Neural cell (in vitro differentiated cells): Measurements from ENCODE around the gene PTTG1IP. TPM values are rescaled to one million over a fixed set of nuclear protein-coding genes. Genes with fewer than 3 reads are reported as not detected.

ENCODE experiments used
- H2AFZ ChIP-seq: fragments of 200-600, 300-800 bp; sonication (generic), shearing (Covaris generic); 2 replicates; pipeline ENCODE4 v1.6.0; 2014; ENCODE audit warnings: low read depth, mild to moderate bottlenecking, antibody characterized with exemption, low read length, moderate library complexity
- H3F3A ChIP-seq: fragments of 200-600 bp; shearing (Covaris generic); 2 replicates; pipeline ENCODE4 v1.6.1; 2016; ENCODE audit warnings: mild to moderate bottlenecking, moderate library complexity, mixed read lengths, antibody characterized with exemption, low read length; ENCODE audit not compliant: insufficient read depth, poor library complexity, severe bottlenecking
- H3K27ac ChIP-seq: fragments of 200-600, 300-800 bp; sonication (generic), shearing (Covaris generic); 2 replicates; pipeline ENCODE4 v1.5.1; 2014; ENCODE audit warnings: mild to moderate bottlenecking, low read length, moderate library complexity
- H3K27me3 ChIP-seq: fragments of 300-800, 200-600 bp; sonication (generic), shearing (Covaris generic); 2 replicates; pipeline ENCODE4 v1.6.0; 2014; ENCODE audit warnings: mild to moderate bottlenecking, low read depth, low read length, moderate library complexity; ENCODE audit not compliant: insufficient read depth
- H3K36me3 ChIP-seq: fragments of 300-800, 200-600 bp; sonication (generic), shearing (Covaris generic); 2 replicates; pipeline ENCODE4 v1.5.1; 2014; ENCODE audit warnings: mild to moderate bottlenecking, antibody characterized with exemption, low read length, moderate library complexity; ENCODE audit not compliant: insufficient read depth
- H3K4me2 ChIP-seq: fragments of 300-800, 200-600 bp; sonication (generic), shearing (Covaris generic); 2 replicates; pipeline ENCODE4 v1.6.0; 2014; ENCODE audit warnings: mild to moderate bottlenecking, low read length
- H3K4me3 ChIP-seq: fragments of 300-800, 200-600 bp; sonication (generic), shearing (Covaris generic); 2 replicates; pipeline ENCODE4 v1.5.1; 2014; ENCODE audit warnings: mild to moderate bottlenecking, low read length, moderate library complexity
- H3K79me2 ChIP-seq: fragments of 200-600 bp; shearing (Covaris generic); replicated peaks from 2 replicates; pipeline ENCODE4 v1.6.0; 2014; ENCODE audit warnings: mild to moderate bottlenecking, low read length, moderate library complexity; ENCODE audit not compliant: insufficient read depth
- H3K9ac ChIP-seq: fragments of 300-800, 200-600 bp; sonication (generic), shearing (Covaris generic); 2 replicates; pipeline ENCODE4 v1.6.1; 2016; ENCODE audit warnings: mild to moderate bottlenecking, low read length, mixed read lengths
- H3K9me2 ChIP-seq: fragments of 200-600 bp; shearing (Covaris generic); 2 replicates; pipeline ENCODE4 v1.6.1; 2016; ENCODE audit warnings: mild to moderate bottlenecking, low read length, mixed read lengths; ENCODE audit not compliant: insufficient read depth
- H3K9me3 ChIP-seq: fragments of 200-600, 300-800 bp; sonication (generic), shearing (Covaris generic); 2 replicates; pipeline ENCODE4 v1.6.1; 2016; ENCODE audit warnings: mild to moderate bottlenecking, mixed run types, low read length, moderate library complexity, mixed read lengths
- H4K20me1 ChIP-seq: fragments of 200-600 bp; shearing (Covaris generic); 2 replicates; pipeline ENCODE4 v1.6.1; 2016; ENCODE audit warnings: mild to moderate bottlenecking, mixed run types; ENCODE audit not compliant: insufficient read depth
- CTCF ChIP-seq: fragments of 450-650 bp; IDR thresholded peaks from 2 replicates; pipeline ENCODE4 v1.5.1; 2014; ENCODE audit warnings: antibody characterized with exemption, mild to moderate bottlenecking, moderate library complexity; ENCODE audit not compliant: poor library complexity, severe bottlenecking
- EP300 ChIP-seq: fragments of 450-650 bp; conservative IDR thresholded peaks from 2 replicates; pipeline ENCODE4 v1.6.1; 2014; ENCODE audit warnings: antibody characterized with exemption, mild to moderate bottlenecking, moderate library complexity; ENCODE audit not compliant: poor library complexity, severe bottlenecking
- EZH2 ChIP-seq: fragments of 200-600, 300-800 bp; shearing (Covaris generic), sonication (generic); IDR thresholded peaks from 2 replicates; pipeline ENCODE4 v1.6.1; 2014; ENCODE audit warnings: antibody characterized with exemption, low read length, borderline replicate concordance, mild to moderate bottlenecking; ENCODE audit not compliant: insufficient read depth, poor library complexity, severe bottlenecking
- MXI1 ChIP-seq: fragments of 450-650 bp; conservative IDR thresholded peaks from 2 replicates; pipeline ENCODE4 v1.6.1; 2014; ENCODE audit warnings: antibody characterized with exemption, mild to moderate bottlenecking; ENCODE audit not compliant: poor library complexity, severe bottlenecking
- POLR2AphosphoS5 ChIP-seq: IDR thresholded peaks from 2 replicates; pipeline ENCODE4 v1.6.1; 2012
- RAD21 ChIP-seq: fragments of 450-650 bp; conservative IDR thresholded peaks from 2 replicates; pipeline ENCODE4 v1.6.1; 2014; ENCODE audit warnings: antibody characterized with exemption, mild to moderate bottlenecking, moderate library complexity
- REST ChIP-seq: IDR thresholded peaks from 2 replicates; pipeline ENCODE4 v1.6.1; 2012; ENCODE audit warnings: borderline replicate concordance
- SMC3 ChIP-seq: fragments of 450-650 bp; conservative IDR thresholded peaks from 2 replicates; pipeline ENCODE4 v1.6.1; 2014; ENCODE audit warnings: antibody characterized with exemption, mild to moderate bottlenecking, moderate library complexity; ENCODE audit not compliant: poor library complexity
- TAF1 ChIP-seq: IDR thresholded peaks from 2 replicates; pipeline ENCODE4 v1.6.1; 2012; ENCODE audit warnings: low read depth
- polyA plus RNA-seq: library from polyadenylated mRNA; depleted of rRNA; stranded (reverse); fragments of >200 nt; gene quantifications from 2 replicates; pipeline ENCODE4 v1.2.3, GENCODE V29; 2014

Gene PTTG1IP
- polyA plus RNA-seq, 1 donor from 2014 or later = 152 TPM

GRCh38 chr21:44817506-44817880 lies 56.0 kb downstream of the PTTG1IP start:
- Histone ChIP-seq H3K27me3 (no peaks in the 10 kb centered on the region), H3K79me2 (no peaks in the 10 kb centered on the region), H2AFZ (no peak overlapping the region), H3K27ac (peak overlapping the region; percentile 3), H3K4me2 (peak overlapping the region; percentile 6), H3K36me3 (no peaks in the 10 kb centered on the region), H3K9me2 (no peaks in the 10 kb centered on the region), H3F3A (no peaks in the 10 kb centered on the region), H4K20me1 (no peaks in the 10 kb centered on the region), H3K4me3 (peak overlapping the region; percentile 75), H3K9ac (peak overlapping the region; percentile 75), H3K9me3 (peaks cover 9% of the 10 kb centered on the region)
- TF ChIP-seq RAD21 (no peak), MXI1 (peak; percentile 11), SMC3 (peak; percentile 11)

- no peaks in the 10 kb centered on the region for H4K20me1 ChIP-seq
- H3K9me2 ChIP-seq = no peaks in the 10 kb centered on the region
- peaks cover 8% of the 10 kb centered on the region for H3K9me3 ChIP-seq
- peak overlapping the region; percentile 6 for H3K4me2 ChIP-seq
- peak overlapping the region; percentile 3 for H3K27ac ChIP-seq
- TF ChIP-seq REST = no peak
- no peak for TF ChIP-seq EP300
- no peak for TF ChIP-seq MXI1
- no peak for TF ChIP-seq TAF1
- no peak for TF ChIP-seq POLR2AphosphoS5
- no peak for TF ChIP-seq SMC3
- no peak for TF ChIP-seq EZH2
- TF ChIP-seq RAD21 = no peak
- no peak for TF ChIP-seq CTCF
- no peaks in the 10 kb centered on the region for H3K27me3 ChIP-seq
- no peak overlapping the region for H2AFZ ChIP-seq
- peak overlapping the region; percentile 75 for H3K9ac ChIP-seq
- H3F3A ChIP-seq = no peaks in the 10 kb centered on the region
- H3K4me3 ChIP-seq = peak overlapping the region; percentile 75
- no peaks in the 10 kb centered on the region for H3K36me3 ChIP-seq
- no peaks in the 10 kb centered on the region for H3K79me2 ChIP-seq
These were observed 56.6 kb downstream of the PTTG1IP start for GRCh38 chr21:44816761-44817505.
